Hepatocyte (in vitro differentiated cells): ENCODE results near the gene MIS18BP1.

Experiments
- EZH2phosphoT487 ChIP-seq: fragments of 200-600 bp; sonication (generic); IDR thresholded peaks from one replicate; pipeline ENCODE4 v1.6.1; 2018; ENCODE audit warnings: antibody characterized with exemption, mild to moderate bottlenecking, low read depth, moderate library complexity; ENCODE audit not compliant: unreplicated experiment, severe bottlenecking
- TF ChIP-seq, protein P1 (sequence below): fragments of 200-600 bp; sonication (generic); IDR thresholded peaks from 2 replicates; pipeline ENCODE4 v1.5.1; 2016; ENCODE audit warnings: antibody characterized with exemption, mild to moderate bottlenecking; ENCODE audit not compliant: poor library complexity

DNA sequence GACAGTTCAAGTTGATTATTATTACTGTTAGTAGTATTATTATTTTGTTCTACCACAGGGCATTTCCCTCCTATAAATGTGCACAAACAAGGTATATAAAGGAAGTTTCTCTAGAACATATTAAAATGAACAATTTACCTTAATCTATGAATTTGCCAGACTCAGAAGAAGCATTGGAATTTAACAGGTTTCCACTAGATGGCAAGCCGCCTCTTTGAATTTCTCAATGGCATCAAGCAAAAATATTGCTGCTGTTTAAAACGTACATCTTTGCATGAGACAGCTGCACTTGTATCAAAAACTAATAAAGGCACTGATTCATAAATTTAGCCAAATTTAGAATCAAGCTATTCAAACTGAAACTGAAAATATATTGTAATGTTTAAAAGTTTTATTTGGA is 34.6 kb upstream of the MIS18BP1 start:
- TF ChIP-seq, protein P1, sequence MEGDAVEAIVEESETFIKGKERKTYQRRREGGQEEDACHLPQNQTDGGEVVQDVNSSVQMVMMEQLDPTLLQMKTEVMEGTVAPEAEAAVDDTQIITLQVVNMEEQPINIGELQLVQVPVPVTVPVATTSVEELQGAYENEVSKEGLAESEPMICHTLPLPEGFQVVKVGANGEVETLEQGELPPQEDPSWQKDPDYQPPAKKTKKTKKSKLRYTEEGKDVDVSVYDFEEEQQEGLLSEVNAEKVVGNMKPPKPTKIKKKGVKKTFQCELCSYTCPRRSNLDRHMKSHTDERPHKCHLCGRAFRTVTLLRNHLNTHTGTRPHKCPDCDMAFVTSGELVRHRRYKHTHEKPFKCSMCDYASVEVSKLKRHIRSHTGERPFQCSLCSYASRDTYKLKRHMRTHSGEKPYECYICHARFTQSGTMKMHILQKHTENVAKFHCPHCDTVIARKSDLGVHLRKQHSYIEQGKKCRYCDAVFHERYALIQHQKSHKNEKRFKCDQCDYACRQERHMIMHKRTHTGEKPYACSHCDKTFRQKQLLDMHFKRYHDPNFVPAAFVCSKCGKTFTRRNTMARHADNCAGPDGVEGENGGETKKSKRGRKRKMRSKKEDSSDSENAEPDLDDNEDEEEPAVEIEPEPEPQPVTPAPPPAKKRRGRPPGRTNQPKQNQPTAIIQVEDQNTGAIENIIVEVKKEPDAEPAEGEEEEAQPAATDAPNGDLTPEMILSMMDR, result no peak
- no peak for TF ChIP-seq EZH2phosphoT487
